GM18858 (cell line): ENCODE data around the gene ZBTB16.

ENCODE experiments used
- ATAC-seq: cut with Tn5 transposase; IDR thresholded peaks from one replicate; pipeline ENCODE4 v1.9.1; 2021; ENCODE audit not compliant: unreplicated experiment

ZBTB16 gene

GRCh38 chr11:114274637-114275036, 215.1 kb downstream of the ZBTB16 start:
- ATAC-seq = no peak

- no peak for ATAC-seq
These were observed 215.8 kb downstream of the ZBTB16 start for GRCh38 chr11:114275280-114275679.

GRCh38 chr11:114276077-114276476, 216.6 kb downstream of the ZBTB16 start:
- ATAC-seq = no peak

GRCh38 chr11:114277637-114278341, 218.3 kb downstream of the ZBTB16 start:
- ATAC-seq = no peak

GRCh38 chr11:114278342-114279065, 219.0 kb downstream of the ZBTB16 start:
- ATAC-seq = no peak

GRCh38 chr11:114279792-114280546, 220.5 kb downstream of the ZBTB16 start:
- no peak for ATAC-seq

- ATAC-seq = no peak
These were observed 221.2 kb downstream of the ZBTB16 start for GRCh38 chr11:114280696-114281095.

- ATAC-seq = no peak
These were observed 222.0 kb downstream of the ZBTB16 start for GRCh38 chr11:114281388-114281956.

GRCh38 chr11:114282488-114282887, 223.0 kb downstream of the ZBTB16 start:
- ATAC-seq = no peak

- no peak for ATAC-seq
These were observed 223.9 kb downstream of the ZBTB16 start for GRCh38 chr11:114283422-114283821.

GRCh38 chr11:114284021-114284420, 224.5 kb downstream of the ZBTB16 start:
- no peak for ATAC-seq

GRCh38 chr11:114284914-114285313, 225.4 kb downstream of the ZBTB16 start:
- no peak for ATAC-seq

- ATAC-seq = no peak
These were observed 226.1 kb downstream of the ZBTB16 start for GRCh38 chr11:114285599-114285998.

GRCh38 chr11:114286229-114286628, 226.7 kb downstream of the ZBTB16 start:
- ATAC-seq = no peak

- ATAC-seq = no peak
These were observed 227.6 kb downstream of the ZBTB16 start for GRCh38 chr11:114287154-114287553.

GRCh38 chr11:114288136-114288535, 228.6 kb downstream of the ZBTB16 start:
- ATAC-seq = no peak

- ATAC-seq = no peak
These were observed 230.3 kb downstream of the ZBTB16 start for GRCh38 chr11:114289779-114290178.

GRCh38 chr11:114290503-114291235, 231.2 kb downstream of the ZBTB16 start:
- ATAC-seq = no peak

GRCh38 chr11:114291381-114291780, 231.9 kb downstream of the ZBTB16 start:
- ATAC-seq = no peak

- ATAC-seq = no peak
These were observed 232.6 kb downstream of the ZBTB16 start for GRCh38 chr11:114291842-114292680.
